ENCODE results near the gene SH2D4B. TPM values are rescaled to one million over a fixed set of nuclear protein-coding genes. Genes with fewer than 3 reads are reported as not detected.

Gene SH2D4B
- total and polyA plus RNA-seq, 2 of the 13 experiments (the other 11 are each of a cell fraction or from before 2014, with no cell fraction given): not detected

GRCh38 chr10:80659289-80659688, 121.6 kb downstream of the SH2D4B start:
- no peak overlapping the region for H3K27ac ChIP-seq (ENCODE audit: extremely low read length, insufficient read depth, low read length)
- no TSS peak for BruUV-seq (replicated peaks)
- ChIA-PET POLR2A (no interaction called here), CTCF (ENCODE audit: low intra/inter-chr PET ratio, low total read pairs) (no interaction called here)
- peaks cover 11% of the 10 kb centered on the region for H3K4me1 ChIP-seq (ENCODE audit: insufficient read depth, low read length)
- no peak overlapping the region for H3K4me3 ChIP-seq (replicated peaks in 1 of 3; ENCODE audit: insufficient read depth in 1 of 3, low read depth in 2 of 3, low read length in 3 of 3)
- no peaks in the 10 kb centered on the region; the same call in 1 of the 2 replicates for H3K9me3 ChIP-seq (ENCODE audit: low read length)
- H3K36me3 ChIP-seq (replicated peaks in 1 of 2; ENCODE audit: control insufficient read depth in 1 of 2, insufficient read depth in 2 of 2, low read length in 2 of 2): no peaks in the 10 kb centered on the region
- H4K20me1 ChIP-seq (ENCODE audit: insufficient read depth, low read length): no peaks in the 10 kb centered on the region
- H3K4me2 ChIP-seq (ENCODE audit: low read depth, low read length): no peak overlapping the region
- peaks cover 0 to 2% of the 10 kb centered on the region in 2 experiments; a peak in 2 of 5 replicates for H3K27me3 ChIP-seq (ENCODE audit: control insufficient read depth in 1 of 2, insufficient read depth in 2 of 2, low read length in 2 of 2)
- TF ChIP-seq SETDB1 (CRISPR knock-in tag; IDR thresholded peaks at IDR 0.05; ENCODE audit: borderline replicate concordance) (no peak), RBM22 (optimal IDR thresholded peaks at IDR 0.05; ENCODE audit: low read length) (no peak), ELK4 (CRISPR knock-in tag; IDR thresholded peaks at IDR 0.05; ENCODE audit: borderline replicate concordance) (no peak), ZNF619 (CRISPR knock-in tag; IDR thresholded peaks at IDR 0.05) (no peak), ZNF24 (IDR thresholded peaks at IDR 0.05) (no peak), ZFP41 (CRISPR knock-in tag; IDR thresholded peaks at IDR 0.05; ENCODE audit: borderline replicate concordance) (no peak), ZBTB26 (CRISPR knock-in tag; IDR thresholded peaks at IDR 0.05; ENCODE audit: borderline replicate concordance) (no peak), ZNF710 (CRISPR knock-in tag; IDR thresholded peaks at IDR 0.05; ENCODE audit: borderline replicate concordance) (no peak), MLLT10 (CRISPR knock-in tag; IDR thresholded peaks at IDR 0.05) (no peak), JARID2 (CRISPR knock-in tag; IDR thresholded peaks at IDR 0.05; ENCODE audit: insufficient replicate concordance) (no peak), TAF1 (CRISPR knock-in tag; IDR thresholded peaks at IDR 0.05) (no peak), RELA (CRISPR knock-in tag; IDR thresholded peaks at IDR 0.05) (no peak), ZNF547 (CRISPR knock-in tag; IDR thresholded peaks at IDR 0.05) (no peak)
- H3K9ac ChIP-seq (ENCODE audit: insufficient read depth, low read depth, low read length): no peak overlapping the region; the same call in 1 of the 2 replicates
- ATAC-seq: no peak
- H2AFZ ChIP-seq (ENCODE audit: low read length): no peak overlapping the region
- 70% methylated on average over 3 of the region's 9 CpGs for WGBS (ENCODE audit: low lambda C conversion rate)
- no peaks in the 10 kb centered on the region for H3K79me2 ChIP-seq (ENCODE audit: insufficient read depth, low read length)
- intact Hi-C loops (cut with micrococcal nuclease; ENCODE audit: unreplicated experiment): no loop called here
- DNase-seq (ENCODE audit: low spot score): no peak
- FAIRE-seq: no peak
- in situ Hi-C loops (cut with HindIII; ENCODE audit: extremely low pct_ligation_motif_present, low pct_unique_long_range_greater_than_20kb): no loop called here

All from HepG2 (cell line).